OCI-LY3 (cell line): ENCODE data around the gene ZNF275.

Experiments
- H2AFZ ChIP-seq: fragments of 200-600, 300-600 bp; shearing (Covaris generic); 2 replicates; pipeline ENCODE4 v1.6.0; 2014; ENCODE audit warnings: antibody characterized with exemption, low read depth, low read length
- H3K27ac ChIP-seq: fragments of 200-600, 300-600 bp; sonication (generic); 2 replicates; pipeline ENCODE4 v1.5.1; 2014; ENCODE audit warnings: mild to moderate bottlenecking, low read length, moderate library complexity, mixed read lengths
- H3K27me3 ChIP-seq: fragments of 200-600, 300-600 bp; sonication (generic); 2 replicates; pipeline ENCODE4 v1.6.1; 2014; ENCODE audit warnings: low read depth, low read length, mixed read lengths
- H3K36me3 ChIP-seq: fragments of 200-600, 300-600 bp; sonication (generic); replicated peaks from 2 replicates; pipeline ENCODE3; 2014; ENCODE audit warnings: low read depth, low read length, mixed read lengths
- H3K4me1 ChIP-seq: fragments of 300-600, 200-600 bp; sonication (generic); 2 replicates; pipeline ENCODE4 v1.6.1; 2014; ENCODE audit warnings: low read length, mixed read lengths
- H3K4me2 ChIP-seq: fragments of 200-600, 300-600 bp; sonication (generic); 2 replicates; pipeline ENCODE4 v1.6.1; 2014; ENCODE audit warnings: low read length, mixed read lengths
- H3K4me3 ChIP-seq: fragments of 300-600, 200-600 bp; sonication (generic); 2 replicates; pipeline ENCODE4 v1.5.1; 2014; ENCODE audit warnings: antibody characterized with exemption, mild to moderate bottlenecking, low read length, moderate library complexity
- H3K79me2 ChIP-seq: fragments of 300-600, 200-600 bp; shearing (Covaris generic); 2 replicates; pipeline ENCODE4 v1.6.1; 2014; ENCODE audit warnings: mild to moderate bottlenecking, low read length, mixed read lengths
- H3K9ac ChIP-seq: fragments of 300-600, 200-600 bp; shearing (Covaris generic); 2 replicates; pipeline ENCODE4 v1.6.0; 2014; ENCODE audit warnings: mild to moderate bottlenecking, low read length, moderate library complexity
- H3K9me3 ChIP-seq: fragments of 200-600, 300-600 bp; shearing (Covaris generic); 2 replicates; pipeline ENCODE4 v1.6.1; 2014; ENCODE audit warnings: low read length, mixed read lengths; ENCODE audit not compliant: insufficient read depth
- H4K20me1 ChIP-seq: fragments of 200-600, 300-600 bp; sonication (generic); 2 replicates; pipeline ENCODE4 v1.6.1; 2016; ENCODE audit warnings: low read length, mixed read lengths; ENCODE audit not compliant: insufficient read depth
- EZH2phosphoT487 ChIP-seq: fragments of 200-600 bp; shearing (Covaris generic); IDR thresholded peaks from 2 replicates; pipeline ENCODE4 v1.6.1; 2018; ENCODE audit warnings: antibody characterized with exemption, mixed run types, low read depth
- TF ChIP-seq, protein P1 (sequence below): fragments of 200-600, 300-600 bp; sonication (generic); IDR thresholded peaks from 2 replicates; pipeline ENCODE4 v1.5.1; 2014; ENCODE audit warnings: antibody characterized with exemption, low read length, low read depth

The ZNF275 gene

DNA sequence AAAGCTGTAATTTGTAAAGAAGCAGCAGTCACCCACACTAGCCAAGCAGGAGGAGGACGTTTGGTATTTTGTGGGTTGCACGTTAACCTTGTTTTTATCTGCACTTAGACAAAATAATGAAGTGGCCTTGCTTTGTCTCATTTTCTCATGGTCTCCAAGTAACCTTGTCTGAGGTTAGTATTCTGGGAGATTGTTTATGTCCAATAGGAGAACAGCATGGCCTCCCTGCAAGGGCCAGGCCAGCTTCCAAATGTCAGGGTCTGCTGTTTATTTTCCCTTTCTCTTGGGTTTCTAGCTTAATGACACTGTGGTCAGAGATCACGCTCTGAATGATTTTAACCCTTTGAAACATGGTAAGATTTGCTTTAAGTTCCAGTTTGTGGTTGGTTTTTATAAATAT lies 37.3 kb downstream of the ZNF275 start:
- Histone ChIP-seq H3K36me3 (no peaks in the 10 kb centered on the region), H3K9ac (no peak overlapping the region), H3K27me3 (no peaks in the 10 kb centered on the region), H3K79me2 (no peaks in the 10 kb centered on the region), H3K9me3 (no peaks in the 10 kb centered on the region), H3K4me2 (no peak overlapping the region), H4K20me1 (no peaks in the 10 kb centered on the region), H3K4me3 (no peak overlapping the region), H3K4me1 (peaks cover 5% of the 10 kb centered on the region), H3K27ac (no peak overlapping the region), H2AFZ (no peak overlapping the region)
- TF ChIP-seq, protein P1, sequence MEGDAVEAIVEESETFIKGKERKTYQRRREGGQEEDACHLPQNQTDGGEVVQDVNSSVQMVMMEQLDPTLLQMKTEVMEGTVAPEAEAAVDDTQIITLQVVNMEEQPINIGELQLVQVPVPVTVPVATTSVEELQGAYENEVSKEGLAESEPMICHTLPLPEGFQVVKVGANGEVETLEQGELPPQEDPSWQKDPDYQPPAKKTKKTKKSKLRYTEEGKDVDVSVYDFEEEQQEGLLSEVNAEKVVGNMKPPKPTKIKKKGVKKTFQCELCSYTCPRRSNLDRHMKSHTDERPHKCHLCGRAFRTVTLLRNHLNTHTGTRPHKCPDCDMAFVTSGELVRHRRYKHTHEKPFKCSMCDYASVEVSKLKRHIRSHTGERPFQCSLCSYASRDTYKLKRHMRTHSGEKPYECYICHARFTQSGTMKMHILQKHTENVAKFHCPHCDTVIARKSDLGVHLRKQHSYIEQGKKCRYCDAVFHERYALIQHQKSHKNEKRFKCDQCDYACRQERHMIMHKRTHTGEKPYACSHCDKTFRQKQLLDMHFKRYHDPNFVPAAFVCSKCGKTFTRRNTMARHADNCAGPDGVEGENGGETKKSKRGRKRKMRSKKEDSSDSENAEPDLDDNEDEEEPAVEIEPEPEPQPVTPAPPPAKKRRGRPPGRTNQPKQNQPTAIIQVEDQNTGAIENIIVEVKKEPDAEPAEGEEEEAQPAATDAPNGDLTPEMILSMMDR = no peak
- no peak for TF ChIP-seq EZH2phosphoT487

DNA sequence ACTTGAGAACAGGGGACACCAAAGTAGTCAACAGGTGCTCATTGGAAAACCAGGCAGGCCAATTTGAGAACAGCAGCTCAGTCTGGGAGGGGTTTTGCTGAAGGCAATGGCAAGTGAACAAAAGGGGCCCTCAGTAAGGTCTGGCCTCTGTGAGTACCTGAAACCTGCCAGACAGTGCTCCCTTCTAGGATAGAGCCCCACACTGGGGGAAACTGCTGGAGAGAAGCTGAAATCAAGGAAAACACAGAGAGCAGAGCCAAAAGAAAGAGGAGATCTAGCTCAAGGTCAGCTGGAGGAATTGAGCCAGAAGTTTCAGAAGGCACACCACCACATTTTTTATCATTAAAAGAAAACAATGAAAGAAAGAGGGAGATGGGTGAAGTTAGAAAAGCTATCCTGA lies 39.0 kb downstream of the ZNF275 start:
- no peaks in the 10 kb centered on the region for H3K9me3 ChIP-seq
- TF ChIP-seq, protein P1 = no peak
- TF ChIP-seq EZH2phosphoT487 = no peak
- no peaks in the 10 kb centered on the region for H3K36me3 ChIP-seq
- no peaks in the 10 kb centered on the region for H3K27me3 ChIP-seq
- no peak overlapping the region for H3K27ac ChIP-seq
- H3K79me2 ChIP-seq = no peaks in the 10 kb centered on the region
- no peak overlapping the region for H3K4me3 ChIP-seq
- peaks cover 5% of the 10 kb centered on the region for H3K4me1 ChIP-seq
- no peaks in the 10 kb centered on the region for H4K20me1 ChIP-seq
- no peak overlapping the region for H2AFZ ChIP-seq
- no peak overlapping the region for H3K9ac ChIP-seq
- H3K4me2 ChIP-seq = no peak overlapping the region

DNA sequence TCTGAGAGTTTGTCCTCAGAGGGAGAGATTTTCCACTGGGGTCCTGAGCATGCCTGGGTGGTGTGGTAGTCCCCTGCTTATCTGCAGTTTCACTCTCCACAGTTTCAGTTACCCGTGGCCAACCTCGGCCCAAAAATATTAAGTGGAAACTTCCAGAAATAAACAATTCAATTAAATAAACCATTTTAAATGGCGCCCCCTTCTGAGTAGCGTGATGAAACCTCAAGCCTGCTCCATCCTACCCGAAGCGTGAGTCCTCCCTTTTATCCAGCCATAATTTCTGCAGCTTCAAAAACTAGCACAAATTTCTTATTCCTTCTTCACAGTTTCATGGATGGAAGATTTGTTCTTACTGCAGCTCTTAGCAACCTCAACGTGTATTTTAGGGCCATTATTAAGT lies 40.5 kb downstream of the ZNF275 start:
- no peak overlapping the region for H3K4me2 ChIP-seq

DNA sequence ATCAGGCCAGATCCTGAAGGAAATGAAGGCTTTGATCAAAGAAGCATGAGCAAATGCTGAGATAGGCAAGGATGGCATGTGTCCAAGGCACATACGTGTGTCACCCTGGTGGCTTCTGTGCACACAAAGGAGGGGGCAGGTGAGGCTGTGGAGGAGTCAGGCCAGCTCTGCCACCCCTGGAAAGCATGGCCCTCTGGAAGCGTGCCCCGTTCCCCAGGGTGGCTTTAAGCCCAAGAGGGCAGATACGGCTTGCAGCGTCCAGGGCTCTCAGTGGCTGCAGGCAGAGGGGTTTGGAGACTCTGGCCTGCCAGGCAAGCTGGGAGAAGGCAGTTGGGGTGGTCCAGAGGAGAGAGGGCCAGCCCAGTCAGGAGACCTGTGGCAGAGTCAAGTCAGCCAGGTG lies 41.6 kb downstream of the ZNF275 start:
- no peaks in the 10 kb centered on the region for H3K79me2 ChIP-seq
- peaks cover 3% of the 10 kb centered on the region for H3K4me1 ChIP-seq
- H2AFZ ChIP-seq = no peak overlapping the region
- H3K27me3 ChIP-seq = no peaks in the 10 kb centered on the region
- H3K9me3 ChIP-seq = no peaks in the 10 kb centered on the region
- no peak overlapping the region for H3K4me2 ChIP-seq
- no peak overlapping the region for H3K4me3 ChIP-seq
- H3K36me3 ChIP-seq = no peaks in the 10 kb centered on the region
- H4K20me1 ChIP-seq = no peaks in the 10 kb centered on the region
- H3K27ac ChIP-seq = no peak overlapping the region
- TF ChIP-seq, protein P1 = no peak
- no peak for TF ChIP-seq EZH2phosphoT487
- no peak overlapping the region for H3K9ac ChIP-seq

More for the DNA sequence above, 40.5 kb downstream of the ZNF275 start:
- Histone ChIP-seq H3K9ac (no peak overlapping the region), H3K4me3 (no peak overlapping the region), H3K79me2 (no peaks in the 10 kb centered on the region), H3K9me3 (no peaks in the 10 kb centered on the region), H3K36me3 (no peaks in the 10 kb centered on the region), H3K27ac (no peak overlapping the region), H3K27me3 (no peaks in the 10 kb centered on the region), H2AFZ (no peak overlapping the region), H4K20me1 (no peaks in the 10 kb centered on the region), H3K4me1 (peaks cover 5% of the 10 kb centered on the region)
- TF ChIP-seq, protein P1 = peak; percentile 24
- TF ChIP-seq EZH2phosphoT487 = no peak
